ENCODE data around the gene HBD.

The HBD gene

GRCh38 chr11:5225480-5225871, 8.8 kb downstream of the HBD start:
- no peak for TF ChIP-seq CTCF (IDR thresholded peaks at IDR 0.05; ENCODE audit: low read depth, low read length)
- no peak overlapping the region for H3K4me3 ChIP-seq (ENCODE audit: low read depth, low read length)

DNA sequence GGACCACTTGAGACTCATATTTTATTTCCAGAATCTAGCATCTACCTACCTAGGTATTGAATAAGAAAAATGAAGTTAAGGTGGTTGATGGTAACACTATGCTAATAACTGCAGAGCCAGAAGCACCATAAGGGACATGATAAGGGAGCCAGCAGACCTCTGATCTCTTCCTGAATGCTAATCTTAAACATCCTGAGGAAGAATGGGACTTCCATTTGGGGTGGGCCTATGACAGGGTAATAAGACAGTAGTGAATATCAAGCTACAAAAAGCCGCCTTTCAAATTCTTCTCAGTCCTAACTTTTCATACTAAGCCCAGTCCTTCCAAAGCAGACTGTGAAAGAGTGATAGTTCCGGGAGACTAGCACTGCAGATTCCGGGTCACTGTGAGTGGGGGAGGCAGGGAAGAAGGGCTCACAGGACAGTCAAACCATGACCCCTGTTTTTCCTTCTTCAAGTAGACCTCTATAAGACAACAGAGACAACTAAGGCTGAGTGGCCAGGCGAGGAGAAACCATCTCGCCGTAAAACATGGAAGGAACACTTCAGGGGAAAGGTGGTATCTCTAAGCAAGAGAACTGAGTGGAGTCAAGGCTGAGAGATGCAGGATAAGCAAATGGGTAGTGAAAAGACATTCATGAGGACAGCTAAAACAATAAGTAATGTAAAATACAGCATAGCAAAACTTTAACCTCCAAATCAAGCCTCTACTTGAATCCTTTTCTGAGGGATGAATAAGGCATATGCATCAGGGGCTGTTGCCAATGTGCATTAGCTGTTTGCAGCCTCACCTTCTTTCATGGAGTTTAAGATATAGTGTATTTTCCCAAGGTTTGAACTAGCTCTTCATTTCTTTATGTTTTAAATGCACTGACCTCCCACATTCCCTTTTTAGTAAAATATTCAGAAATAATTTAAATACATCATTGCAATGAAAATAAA, 9.5 kb downstream of the HBD start:
- TF ChIP-seq CTCF (IDR thresholded peaks at IDR 0.05; ENCODE audit: low read depth, low read length), result no peak
- no peak overlapping the region for H3K4me3 ChIP-seq (ENCODE audit: low read depth, low read length)

- no peak for TF ChIP-seq CTCF (IDR thresholded peaks at IDR 0.05; ENCODE audit: low read depth, low read length)
- no peak overlapping the region for H3K4me3 ChIP-seq (ENCODE audit: low read depth, low read length)
Measured at GRCh38 chr11:5223686-5224085, 10.6 kb downstream of the HBD start.

DNA sequence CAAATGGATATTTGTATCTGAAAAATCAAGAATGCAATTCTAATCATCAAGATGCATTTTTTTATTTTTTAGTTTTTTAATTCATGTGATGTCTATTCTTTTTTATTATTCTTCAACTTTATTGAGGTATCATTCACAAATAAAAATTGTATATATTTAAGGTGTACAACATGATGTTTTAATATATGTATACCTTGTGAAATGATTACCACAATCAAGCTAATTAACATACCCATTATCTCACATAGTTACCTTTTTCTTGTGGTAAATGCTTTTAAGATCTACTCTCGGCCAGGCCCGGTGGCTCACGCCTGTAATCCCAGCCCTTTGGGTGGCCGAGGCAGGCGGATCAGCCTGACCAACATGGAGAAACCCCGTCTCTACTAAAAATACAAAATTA, 11.1 kb downstream of the HBD start:
- H3K4me3 ChIP-seq (ENCODE audit: low read depth, low read length), result no peak overlapping the region
- no peak for TF ChIP-seq CTCF (IDR thresholded peaks at IDR 0.05; ENCODE audit: low read depth, low read length)

- no peak for TF ChIP-seq CTCF (IDR thresholded peaks at IDR 0.05; ENCODE audit: low read depth, low read length)
- no peak overlapping the region for H3K4me3 ChIP-seq (ENCODE audit: low read depth, low read length)
Measured at GRCh38 chr11:5210376-5210885, 23.9 kb downstream of the HBD start.

GRCh38 chr11:5204787-5205186, 29.5 kb downstream of the HBD start:
- peak; percentile 40; the same call in 1 of the 2 replicates for TF ChIP-seq CTCF (IDR thresholded peaks at IDR 0.05; ENCODE audit: low read depth, low read length)
- H3K4me3 ChIP-seq (ENCODE audit: low read depth, low read length), result no peak overlapping the region

GRCh38 chr11:5203366-5203765, 30.9 kb downstream of the HBD start:
- H3K4me3 ChIP-seq (ENCODE audit: low read depth, low read length), result no peak overlapping the region
- TF ChIP-seq CTCF (IDR thresholded peaks at IDR 0.05; ENCODE audit: low read depth, low read length), result no peak
